H1 (cell line): ENCODE results near the gene PHC2. TPM values are rescaled to one million over a fixed set of nuclear protein-coding genes. Genes with fewer than 3 reads are reported as not detected.

Source experiments
- CTCF ChIA-PET: fragments of 300-600 bp; sonication (Branson Sonifier 250); formaldehyde crosslinking; loops from one replicate; lab custom pipeline; 2021; ENCODE audit not compliant: partially characterized antibody; lab: Charles Lee
- POLR2A ChIA-PET: fragments of 300-600 bp; sonication (Branson Sonifier 250); formaldehyde crosslinking; loops from one replicate; lab custom pipeline; 2021; ENCODE audit warnings: inconsistent platforms; ENCODE audit not compliant: partially characterized antibody; lab: Charles Lee
- DNase-seq, 2 experiments: peaks; one replicate each; pipeline versions ENCODE4 v3.0.0 to v3.0.0-alpha.2; 2010 to 2022; ENCODE audit warnings: low spot score in 2 of 2, low read depth in 1 of 2, mixed read lengths in 1 of 2
- FAIRE-seq: peaks from 2 replicates; lab custom pipeline; 2011; peaks lifted over from hg19 to GRCh38; lab: Jason Lieb, UNC
- H2AFZ ChIP-seq: 2 replicates; pipeline ENCODE4 v1.8.1; 2012; ENCODE audit warnings: low read length, inconsistent platforms
- H2AK5ac ChIP-seq: 2 replicates; pipeline ENCODE4 v1.6.1; 2013; ENCODE audit warnings: low read depth, low read length
- H2BK120ac ChIP-seq: replicated peaks from 2 replicates; pipeline ENCODE3; 2013; ENCODE audit warnings: low read depth, low read length, inconsistent platforms
- H2BK12ac ChIP-seq: 2 replicates; pipeline ENCODE4 v1.6.1; 2013; ENCODE audit warnings: low read depth, low read length
- H2BK15ac ChIP-seq: 2 replicates; pipeline ENCODE4 v1.6.1; 2013; ENCODE audit warnings: low read length
- H2BK20ac ChIP-seq: 2 replicates; pipeline ENCODE4 v1.6.1; 2013; ENCODE audit warnings: low read length
- H2BK5ac ChIP-seq: 2 replicates; pipeline ENCODE4 v1.6.1; 2013; ENCODE audit warnings: low read depth, low read length
- H3K14ac ChIP-seq: 2 replicates; pipeline ENCODE4 v1.6.1; 2013; ENCODE audit warnings: inconsistent platforms; ENCODE audit not compliant: insufficient read length
- H3K18ac ChIP-seq: 2 replicates; pipeline ENCODE4 v1.6.1; 2013; ENCODE audit warnings: low read length; ENCODE audit errors: extremely low read depth
- H3K23ac ChIP-seq: 2 replicates; pipeline ENCODE4 v1.6.1; 2013; ENCODE audit warnings: inconsistent platforms; ENCODE audit not compliant: insufficient read length
- H3K23me2 ChIP-seq: 2 replicates; pipeline ENCODE4 v1.6.1; 2013; ENCODE audit warnings: low read depth, low read length
- H3K27ac ChIP-seq: 2 replicates; pipeline ENCODE4 v1.6.1; 2011; ENCODE audit warnings: low read depth, low read length, inconsistent platforms
- H3K27me3 ChIP-seq, 4 experiments: replicated peaks in 1 of 4; 1 replicate in 1 of 4; 2 replicates in 3 of 4; pipeline versions ENCODE4 v1.6.1 to v1.8.1; 2011 to 2013; ENCODE audit warnings: low read length in 3 of 4, mild to moderate bottlenecking in 3 of 4, inconsistent platforms in 2 of 4, mixed read lengths in 2 of 4, moderate library complexity in 1 of 4; ENCODE audit not compliant: control insufficient read depth in 3 of 4, insufficient read depth in 3 of 4; ENCODE audit errors: extremely low read depth in 1 of 4
- H3K36me3 ChIP-seq, 4 experiments: 2 replicates each; pipeline versions ENCODE4 v1.6.1 to v1.8.1; 2011 to 2013; ENCODE audit warnings: mild to moderate bottlenecking in 4 of 4, low read length in 3 of 4, moderate library complexity in 2 of 4, control low read depth in 1 of 4, inconsistent platforms in 1 of 4; ENCODE audit not compliant: insufficient read depth in 4 of 4, control insufficient read depth in 2 of 4
- H3K4ac ChIP-seq: replicated peaks from 2 replicates; pipeline ENCODE3; 2013; ENCODE audit warnings: low read length, low read depth, mixed read lengths, inconsistent platforms; ENCODE audit not compliant: insufficient read length
- H3K4me1 ChIP-seq, 4 experiments: replicated peaks in 1 of 4; 1 replicate in 1 of 4; 2 replicates in 3 of 4; pipeline versions ENCODE4 v1.6.1 to v1.8.1; 2011 to 2013; ENCODE audit warnings: low read length in 3 of 4, inconsistent platforms in 2 of 4, mixed read lengths in 1 of 4; ENCODE audit not compliant: insufficient read depth in 4 of 4, control insufficient read depth in 3 of 4
- H3K4me2 ChIP-seq, 2 experiments: 2 replicates each; pipeline versions ENCODE4 v1.6.1 to v1.8.1; 2011 to 2013; ENCODE audit warnings: low read depth in 2 of 2, low read length in 2 of 2, control low read depth in 1 of 2, inconsistent platforms in 1 of 2, mild to moderate bottlenecking in 1 of 2; ENCODE audit not compliant: insufficient read depth in 1 of 2
- H3K4me3 ChIP-seq, 4 experiments: fragments of 200-600, 300-600 bp in 1 of 4; sonication (generic), shearing (Covaris generic), sonication (Bioruptor Twin) in 1 of 4; 2 replicates each; pipeline versions ENCODE4 v1.5.1 to v1.8.1; 2011 to 2016; ENCODE audit warnings: low read length in 4 of 4, low read depth in 3 of 4, control low read depth in 2 of 4, inconsistent platforms in 2 of 4, mild to moderate bottlenecking in 2 of 4, mixed read lengths in 1 of 4, moderate library complexity in 1 of 4; ENCODE audit not compliant: insufficient read depth in 2 of 4; ENCODE audit errors: extremely low read depth in 1 of 4
- H3K56ac ChIP-seq: replicated peaks from 2 replicates; pipeline ENCODE3; 2013; ENCODE audit warnings: low read depth, mild to moderate bottlenecking, mixed read lengths, low read length, inconsistent platforms; ENCODE audit not compliant: insufficient read length
- H3K79me1 ChIP-seq: 2 replicates; pipeline ENCODE4 v1.6.1; 2013; ENCODE audit warnings: low read depth, low read length, control low read depth
- H3K79me2 ChIP-seq, 2 experiments: 2 replicates each; pipeline versions ENCODE4 v1.6.1 to v1.8.1; 2012 to 2013; ENCODE audit warnings: low read length in 2 of 2, mild to moderate bottlenecking in 2 of 2, inconsistent platforms in 1 of 2; ENCODE audit not compliant: insufficient read depth in 2 of 2, control insufficient read depth in 1 of 2
- H3K9ac ChIP-seq, 4 experiments: replicated peaks in 1 of 4; 1 replicate in 1 of 4; 2 replicates in 3 of 4; pipeline versions ENCODE4 v1.6.1 to v1.8.1; 2011 to 2013; ENCODE audit warnings: low read depth in 3 of 4, low read length in 3 of 4, control low read depth in 2 of 4, mild to moderate bottlenecking in 2 of 4, moderate library complexity in 2 of 4, inconsistent platforms in 1 of 4; ENCODE audit errors: extremely low read depth in 1 of 4
- H3K9me3 ChIP-seq, 2 experiments: 2 replicates each; pipeline versions ENCODE4 v1.6.1 to v1.8.1; 2012 to 2013; ENCODE audit warnings: mild to moderate bottlenecking in 2 of 2, moderate library complexity in 2 of 2, control low read depth in 1 of 2, inconsistent platforms in 1 of 2, low read depth in 1 of 2, low read length in 1 of 2, mixed read lengths in 1 of 2; ENCODE audit not compliant: insufficient read depth in 2 of 2
- H4K20me1 ChIP-seq, 2 experiments: replicated peaks in 1 of 2; 2 replicates each; pipeline versions ENCODE3 to v1.8.1; 2011 to 2013; ENCODE audit warnings: inconsistent platforms in 2 of 2, low read length in 2 of 2, mild to moderate bottlenecking in 1 of 2; ENCODE audit not compliant: insufficient read depth in 2 of 2, control insufficient read depth in 1 of 2
- H4K5ac ChIP-seq: 2 replicates; pipeline ENCODE4 v1.6.1; 2013; ENCODE audit warnings: low read length, low read depth, mixed read lengths, inconsistent platforms; ENCODE audit not compliant: insufficient read length
- H4K8ac ChIP-seq: 2 replicates; pipeline ENCODE4 v1.8.0; 2013; ENCODE audit warnings: mild to moderate bottlenecking, moderate library complexity, low read length, inconsistent platforms; ENCODE audit not compliant: insufficient read depth; ENCODE audit errors: extremely low read depth
- H4K91ac ChIP-seq: replicated peaks from 2 replicates; pipeline ENCODE3; 2013; ENCODE audit warnings: low read length, mixed read lengths, inconsistent platforms; ENCODE audit not compliant: insufficient read length
- CBX5 ChIP-seq: fragments of 300-800, 300-1000 bp; sonication (generic); IDR thresholded peaks from 2 replicates; pipeline ENCODE4 v1.7.1; 2016; ENCODE audit warnings: antibody characterized with exemption, low read length, low read depth
- EP300 ChIP-seq, 2 experiments: IDR thresholded peaks; 1 replicate in 1 of 2; 2 replicates in 1 of 2; pipeline ENCODE4 v1.6.1; 2011 to 2012; ENCODE audit warnings: low read depth in 2 of 2, low read length in 2 of 2, mild to moderate bottlenecking in 2 of 2, borderline replicate concordance in 1 of 2, inconsistent platforms in 1 of 2, moderate library complexity in 1 of 2
- FOSL1 ChIP-seq: IDR thresholded peaks from 2 replicates; pipeline ENCODE4 v1.6.1; 2011; ENCODE audit warnings: mild to moderate bottlenecking, low read depth, low read length, moderate library complexity; ENCODE audit not compliant: insufficient read depth
- GTF2F1 ChIP-seq: IDR thresholded peaks from 2 replicates; pipeline ENCODE4 v1.6.1; 2012; ENCODE audit warnings: low read depth, low read length, improper control_type of control experiment, borderline replicate concordance
- HDAC6 ChIP-seq: IDR thresholded peaks from one replicate; pipeline ENCODE4 v1.7.1; 2012; ENCODE audit warnings: low read depth, mild to moderate bottlenecking, inconsistent platforms, low read length, moderate library complexity
- PHF8 ChIP-seq: fragments of 200-600 bp; sonication (generic); conservative IDR thresholded peaks from 2 replicates; pipeline ENCODE4 v1.7.1; 2012; ENCODE audit warnings: low read depth, mild to moderate bottlenecking, inconsistent platforms, low read length, moderate library complexity
- RNF2 ChIP-seq: fragments of 200-900, 300-1000 bp; sonication (generic); IDR thresholded peaks from 2 replicates; pipeline ENCODE4 v1.7.1; 2016; ENCODE audit warnings: borderline replicate concordance, low read depth, mild to moderate bottlenecking, antibody characterized with exemption, low read length; ENCODE audit not compliant: poor library complexity, severe bottlenecking; ENCODE audit errors: missing control alignments
- SIRT6 ChIP-seq: IDR thresholded peaks from one replicate; pipeline ENCODE4 v1.7.1; 2012; ENCODE audit warnings: low read length, inconsistent platforms
- SP2 ChIP-seq: IDR thresholded peaks from 2 replicates; pipeline ENCODE4 v1.6.1; 2012; ENCODE audit warnings: mild to moderate bottlenecking, low read length, inconsistent platforms
- SUZ12 ChIP-seq: fragments of 200-600 bp; sonication (generic); IDR thresholded peaks from 2 replicates; pipeline ENCODE4 v1.6.1; 2012; ENCODE audit warnings: mild to moderate bottlenecking, inconsistent platforms, low read length, moderate library complexity, mixed read lengths
- ZNF274 ChIP-seq: IDR thresholded peaks from 2 replicates; pipeline ENCODE4 v1.7.0; 2012; ENCODE audit warnings: low read length, borderline replicate concordance; ENCODE audit errors: extremely low read depth
- WGBS, 2 experiments: shearing (Covaris generic) in 1 of 2; methylation state at CpG; one replicate each; pipeline versions ENCODE4 v1.1.6 to v1.1.7; 2013 to 2015; ENCODE audit warnings: low lambda C conversion rate in 2 of 2, mixed read lengths in 2 of 2, inconsistent platforms in 1 of 2, low coverage in 1 of 2, missing lambda C conversion rate in 1 of 2; ENCODE audit not compliant: insufficient replicate concordance in 2 of 2, insufficient coverage in 1 of 2, insufficient read length in 1 of 2; ENCODE audit errors: extremely low coverage in 1 of 2, missing lambda C conversion rate in 1 of 2; 5-methylcytosine and 5-hydroxymethylcytosine counted together
- polyA plus RNA-seq, 7 experiments: library from polyadenylated mRNA; depleted of rRNA in 3 of 7; stranded (reverse) in 5 of 7; unstranded in 2 of 7; fragments of >200 nt in 5 of 7; fragments of 200-250 nt in 2 of 7; gene quantifications; 1 replicate in 5 of 7; 2 replicates in 1 of 7; 4 replicates in 1 of 7; pipeline versions ENCODE4 v1.2.1 to v1.2.3, GENCODE V29; 2011 to 2013; ENCODE audit warnings: missing spikeins in 2 of 7, mixed read lengths in 2 of 7
- total RNA-seq: library from RNA; stranded (reverse); fragmentation: NEBNext Ultra II Directional; extraction: Animal tissue kit (Norgen Biotek cat#: 25700); gene quantifications from 2 replicates; pipeline ENCODE4 v1.2.1, GENCODE V29; 2021
- TF ChIP-seq, protein P1 (sequence below): IDR thresholded peaks from 2 replicates; pipeline ENCODE4 v1.6.1; 2011; ENCODE audit warnings: low read length, improper control_type of control experiment

The PHC2 gene
- total and polyA plus RNA-seq, 2 of the 8 experiments (the other 6 are each of a cell fraction or from before 2014, with no cell fraction given) = 5.6 to 14.2 TPM

DNA sequence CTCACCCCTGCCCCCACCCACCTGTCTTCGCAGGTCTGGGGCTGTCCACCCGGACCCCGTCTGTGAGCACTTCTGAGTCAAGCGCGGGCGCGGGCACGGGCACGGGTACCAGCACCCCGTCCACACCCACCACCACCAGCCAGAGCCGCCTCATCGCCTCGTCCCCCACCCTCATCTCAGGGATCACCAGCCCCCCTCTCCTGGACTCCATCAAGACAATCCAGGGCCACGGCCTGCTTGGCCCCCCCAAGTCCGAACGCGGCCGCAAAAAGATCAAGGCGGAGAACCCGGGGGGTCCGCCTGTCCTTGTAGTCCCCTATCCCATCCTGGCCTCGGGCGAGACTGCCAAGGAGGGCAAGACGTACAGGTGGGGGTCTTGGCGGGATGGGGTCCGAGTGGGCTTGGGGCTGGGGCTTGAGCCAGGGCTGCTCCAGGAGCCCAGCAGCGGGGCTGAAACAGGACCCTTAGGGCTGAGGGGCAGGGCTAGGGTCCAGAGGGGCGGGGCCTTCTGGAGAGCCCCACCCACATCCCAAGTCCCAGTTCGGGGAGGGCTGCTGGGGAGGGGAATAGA, 150.7 kb downstream of the PHC2 start:
- peak overlapping the region; percentile 59; the same call in 1 of the 2 replicates for H4K8ac ChIP-seq
- FAIRE-seq (no peak), DNase-seq (no peak)
- no peak overlapping the region for H3K23ac ChIP-seq
- no peak overlapping the region for H4K91ac ChIP-seq
- H3K14ac ChIP-seq = no peak overlapping the region
- no peaks in the 10 kb centered on the region for H3K23me2 ChIP-seq
- H3K56ac ChIP-seq = no peak overlapping the region
- no peaks in the 10 kb centered on the region for H3K27me3 ChIP-seq
- no peak overlapping the region for H3K9ac ChIP-seq
- H3K4ac ChIP-seq = no peak overlapping the region
- no peak overlapping the region for H3K18ac ChIP-seq
- H4K20me1 ChIP-seq = peaks cover 0 to 2% of the 10 kb centered on the region in 2 experiments
- no peak overlapping the region for H2BK5ac ChIP-seq
- no peak overlapping the region for H3K4me3 ChIP-seq
- no peak overlapping the region for H3K4me2 ChIP-seq
- H3K27ac ChIP-seq = no peak overlapping the region
- H2BK15ac ChIP-seq = no peak overlapping the region
- H2AFZ ChIP-seq = no peak overlapping the region
- WGBS, 2 experiments = 93% methylated on average over 26 of the region's 29 CpGs; no CpG with 5 or more reads in 1 of the 2 experiments
- H4K5ac ChIP-seq = no peak overlapping the region
- H3K9me3 ChIP-seq = no peaks in the 10 kb centered on the region
- H2BK120ac ChIP-seq = no peak overlapping the region
- no peak overlapping the region for H2AK5ac ChIP-seq
- H3K79me2 ChIP-seq = no peaks in the 10 kb centered on the region
- ChIA-PET CTCF (interaction anchor here (1.8 kb wide), 1 partner anchor 18 kb away, joined by 7 read pairs; no protein-coding TSS in a partner anchor), POLR2A (no interaction called here)
- no peaks in the 10 kb centered on the region for H3K79me1 ChIP-seq
- no peak overlapping the region for H2BK12ac ChIP-seq
- no peak overlapping the region for H2BK20ac ChIP-seq
- H3K4me1 ChIP-seq = no peaks in the 10 kb centered on the region
- peaks cover 6 to 19% (median 11%) of the 10 kb centered on the region in 4 experiments; a peak in 7 of 8 replicates for H3K36me3 ChIP-seq
- TF ChIP-seq ZNF274 (no peak), GTF2F1 (no peak), PHF8 (no peak), SIRT6 (no peak), SP2 (no peak), FOSL1 (no peak), RNF2 (no peak), EP300 (IDR thresholded peaks at IDR 0.05; ENCODE audit: borderline replicate concordance in 1 of 2, low read depth in 2 of 2, low read length in 2 of 2) (no peak), SUZ12 (no peak), CBX5 (no peak), HDAC6 (no peak)
- TF ChIP-seq, protein P1, sequence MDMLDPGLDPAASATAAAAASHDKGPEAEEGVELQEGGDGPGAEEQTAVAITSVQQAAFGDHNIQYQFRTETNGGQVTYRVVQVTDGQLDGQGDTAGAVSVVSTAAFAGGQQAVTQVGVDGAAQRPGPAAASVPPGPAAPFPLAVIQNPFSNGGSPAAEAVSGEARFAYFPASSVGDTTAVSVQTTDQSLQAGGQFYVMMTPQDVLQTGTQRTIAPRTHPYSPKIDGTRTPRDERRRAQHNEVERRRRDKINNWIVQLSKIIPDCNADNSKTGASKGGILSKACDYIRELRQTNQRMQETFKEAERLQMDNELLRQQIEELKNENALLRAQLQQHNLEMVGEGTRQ = no peak
